MM.1S (cell line): ENCODE data around the gene CHN1.

Source experiments
- CTCF ChIP-seq: fragments of 300-600 bp; sonication (generic); IDR thresholded peaks from 2 replicates; pipeline ENCODE4 v1.5.1; 2016; ENCODE audit warnings: antibody characterized with exemption, low read length, mixed read lengths
- EZH2 ChIP-seq: fragments of 300-600 bp; sonication (generic); optimal IDR thresholded peaks from 2 replicates; pipeline ENCODE3; 2017; ENCODE audit warnings: low read depth, mild to moderate bottlenecking, antibody characterized with exemption, low read length, mixed read lengths
- EZH2phosphoT487 ChIP-seq: fragments of 300-600 bp; sonication (generic); IDR thresholded peaks from 2 replicates; pipeline ENCODE4 v1.6.1; 2018; ENCODE audit warnings: antibody characterized with exemption, low read length

- no peak for TF ChIP-seq CTCF
- no peak for TF ChIP-seq EZH2phosphoT487
- TF ChIP-seq EZH2 = no peak
These were observed 8.1 kb downstream of the CHN1 start for GRCh38 chr2:174997110-174997509.
